Bronchial epithelial cell (primary cell): ENCODE measurements around the gene NBAS. TPM values are rescaled to one million over a fixed set of nuclear protein-coding genes. Genes with fewer than 3 reads are reported as not detected.

ENCODE experiments used
- DNase-seq: peaks from one replicate; pipeline ENCODE4 v3.0.0-alpha.2; 2010; ENCODE audit warnings: low read depth
- FAIRE-seq: peaks from 2 replicates; lab custom pipeline; 2011; peaks lifted over from hg19 to GRCh38; lab: Jason Lieb, UNC
- H3K27me3 ChIP-seq: 2 replicates; pipeline ENCODE4 v1.5.1; 2011; ENCODE audit warnings: low read length; ENCODE audit not compliant: control insufficient read depth, insufficient read depth
- H3K36me3 ChIP-seq: 2 replicates; pipeline ENCODE4 v1.5.1; 2011; ENCODE audit warnings: low read length; ENCODE audit not compliant: control insufficient read depth, insufficient read depth
- H3K4me3 ChIP-seq: 2 replicates; pipeline ENCODE4 v1.5.1; 2011; ENCODE audit warnings: mild to moderate bottlenecking, low read depth, low read length, control low read depth
- total RNA-seq: library from RNA; depleted of rRNA; stranded (reverse); fragments of >200 nt; gene quantifications from 2 replicates; pipeline ENCODE4 v1.2.1, GENCODE V29; 2014
- TF ChIP-seq, protein P1 (sequence below): IDR thresholded peaks from 2 replicates; pipeline ENCODE4 v1.5.1; 2011; ENCODE audit warnings: mild to moderate bottlenecking, moderate library complexity, low read length, control low read depth, inconsistent platforms; ENCODE audit not compliant: insufficient read depth, severe bottlenecking

NBAS gene
- total RNA-seq, 1 donor from 2014 or later, result 78.2 TPM

DNA sequence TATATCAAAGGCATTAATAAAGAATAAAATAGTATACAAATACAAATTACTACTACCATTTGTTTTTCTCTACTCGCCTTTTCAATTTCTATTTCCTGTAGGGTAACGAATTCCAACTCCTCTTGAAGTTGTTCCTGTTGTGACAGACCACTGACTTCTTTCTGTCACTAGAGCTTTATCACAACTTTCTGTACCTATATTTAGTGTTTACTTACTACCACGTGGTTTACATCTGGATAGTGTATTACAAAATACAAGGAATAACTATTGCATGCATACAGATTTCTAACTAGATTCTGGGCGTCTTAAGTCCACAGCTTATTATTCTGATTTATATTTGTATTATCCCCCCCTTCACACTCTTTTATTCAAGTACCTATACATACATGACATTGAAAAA is 22.3 kb downstream of the NBAS start:
- FAIRE-seq (no peak), DNase-seq (no peak)
- Histone ChIP-seq H3K27me3 (no peaks in the 10 kb centered on the region), H3K4me3 (no peak overlapping the region), H3K36me3 (no peaks in the 10 kb centered on the region)
- TF ChIP-seq, protein P1, sequence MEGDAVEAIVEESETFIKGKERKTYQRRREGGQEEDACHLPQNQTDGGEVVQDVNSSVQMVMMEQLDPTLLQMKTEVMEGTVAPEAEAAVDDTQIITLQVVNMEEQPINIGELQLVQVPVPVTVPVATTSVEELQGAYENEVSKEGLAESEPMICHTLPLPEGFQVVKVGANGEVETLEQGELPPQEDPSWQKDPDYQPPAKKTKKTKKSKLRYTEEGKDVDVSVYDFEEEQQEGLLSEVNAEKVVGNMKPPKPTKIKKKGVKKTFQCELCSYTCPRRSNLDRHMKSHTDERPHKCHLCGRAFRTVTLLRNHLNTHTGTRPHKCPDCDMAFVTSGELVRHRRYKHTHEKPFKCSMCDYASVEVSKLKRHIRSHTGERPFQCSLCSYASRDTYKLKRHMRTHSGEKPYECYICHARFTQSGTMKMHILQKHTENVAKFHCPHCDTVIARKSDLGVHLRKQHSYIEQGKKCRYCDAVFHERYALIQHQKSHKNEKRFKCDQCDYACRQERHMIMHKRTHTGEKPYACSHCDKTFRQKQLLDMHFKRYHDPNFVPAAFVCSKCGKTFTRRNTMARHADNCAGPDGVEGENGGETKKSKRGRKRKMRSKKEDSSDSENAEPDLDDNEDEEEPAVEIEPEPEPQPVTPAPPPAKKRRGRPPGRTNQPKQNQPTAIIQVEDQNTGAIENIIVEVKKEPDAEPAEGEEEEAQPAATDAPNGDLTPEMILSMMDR, result no peak

DNA sequence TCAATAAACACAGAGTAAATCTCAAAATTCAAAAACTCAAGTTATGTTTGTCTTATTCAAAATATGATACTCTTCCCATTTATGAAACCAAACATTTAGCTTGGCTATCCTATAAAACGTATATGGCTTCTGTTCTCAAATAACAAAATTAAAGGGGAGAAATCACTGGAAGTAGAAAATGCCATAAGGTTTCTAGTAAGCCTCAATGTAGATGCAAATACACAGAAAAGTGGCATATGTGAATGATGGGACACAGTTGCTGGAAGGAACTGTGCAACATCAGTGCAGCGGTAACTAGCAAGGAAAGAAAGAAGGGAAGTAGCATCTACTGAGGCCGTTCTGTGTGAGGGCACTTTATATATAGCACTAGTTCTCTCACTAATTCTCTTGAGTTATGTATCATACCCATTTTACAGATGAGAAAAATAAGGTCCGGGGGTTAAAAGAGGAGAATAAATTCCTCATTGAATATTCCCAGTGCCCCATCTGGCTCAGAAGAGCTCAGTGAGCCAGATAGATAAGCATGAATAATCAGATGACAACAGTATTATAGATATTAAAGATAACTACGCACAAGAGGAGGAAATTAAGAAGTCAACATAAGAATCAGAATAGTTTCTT is 27.2 kb downstream of the NBAS start:
- H3K36me3 ChIP-seq, result peaks cover 1% of the 10 kb centered on the region
- no peaks in the 10 kb centered on the region for H3K27me3 ChIP-seq
- DNase-seq (no peak), FAIRE-seq (no peak)
- no peak overlapping the region for H3K4me3 ChIP-seq
- TF ChIP-seq, protein P1, result no peak

DNA sequence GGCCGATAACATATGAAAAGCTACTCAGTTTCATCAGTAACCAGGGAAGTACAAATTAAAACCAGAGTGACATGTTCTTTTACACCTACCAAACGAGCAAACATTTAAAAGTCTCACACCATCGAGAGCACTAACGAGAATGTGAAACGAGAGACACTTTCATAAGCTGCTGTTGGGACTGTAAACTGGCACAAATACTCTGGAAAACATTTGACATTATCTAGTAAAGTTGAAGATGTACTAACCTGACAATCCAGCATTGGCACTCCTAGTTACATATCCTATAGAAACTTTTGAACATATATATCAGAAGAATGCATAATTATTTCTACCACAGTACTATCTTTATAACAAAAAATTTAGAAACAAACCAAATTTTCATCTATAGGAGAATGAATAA is 28.1 kb downstream of the NBAS start:
- TF ChIP-seq, protein P1, result no peak
- H3K4me3 ChIP-seq, result no peak overlapping the region
- H3K36me3 ChIP-seq, result peaks cover 1% of the 10 kb centered on the region
- no peak for FAIRE-seq
- DNase-seq, result no peak
- no peaks in the 10 kb centered on the region for H3K27me3 ChIP-seq

DNA sequence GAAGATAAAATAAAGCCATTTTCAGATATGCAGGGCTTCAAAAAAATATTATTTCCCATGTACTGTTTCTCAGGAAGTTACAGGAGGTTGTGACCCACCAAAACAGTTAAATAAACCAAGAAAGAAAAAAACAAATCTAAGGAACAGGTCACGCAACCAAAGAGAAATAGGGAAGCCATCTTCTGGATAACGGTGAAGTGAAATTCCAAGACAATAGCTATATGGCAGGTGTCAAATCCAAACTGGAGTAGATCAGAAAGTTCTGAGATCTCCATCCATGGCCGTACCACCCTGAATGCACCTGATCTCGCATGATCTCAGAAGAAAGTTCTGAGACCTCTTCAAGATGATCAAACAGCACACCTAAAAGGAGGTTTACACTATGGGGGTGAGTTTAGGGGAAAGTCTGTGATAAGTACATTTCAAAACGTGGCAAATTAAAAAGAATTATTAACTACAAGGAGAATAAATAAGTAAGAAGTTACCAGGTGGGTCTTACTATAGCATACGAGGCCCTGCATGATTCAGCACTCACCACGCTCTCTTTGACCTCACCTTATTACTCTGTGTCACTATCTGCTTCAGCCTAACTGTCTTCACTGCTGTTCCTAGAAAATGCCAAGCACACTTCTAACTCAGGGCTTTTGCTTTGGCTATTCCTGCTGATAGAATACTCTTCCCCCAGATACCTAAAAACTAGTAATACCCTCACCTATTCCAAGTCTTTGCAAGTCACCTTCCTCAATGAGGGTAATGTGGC is 29.9 kb downstream of the NBAS start:
- Histone ChIP-seq H3K36me3 (peaks cover 1% of the 10 kb centered on the region), H3K4me3 (no peak overlapping the region), H3K27me3 (no peaks in the 10 kb centered on the region)
- DNase-seq (no peak), FAIRE-seq (no peak)
- TF ChIP-seq, protein P1, result no peak

DNA sequence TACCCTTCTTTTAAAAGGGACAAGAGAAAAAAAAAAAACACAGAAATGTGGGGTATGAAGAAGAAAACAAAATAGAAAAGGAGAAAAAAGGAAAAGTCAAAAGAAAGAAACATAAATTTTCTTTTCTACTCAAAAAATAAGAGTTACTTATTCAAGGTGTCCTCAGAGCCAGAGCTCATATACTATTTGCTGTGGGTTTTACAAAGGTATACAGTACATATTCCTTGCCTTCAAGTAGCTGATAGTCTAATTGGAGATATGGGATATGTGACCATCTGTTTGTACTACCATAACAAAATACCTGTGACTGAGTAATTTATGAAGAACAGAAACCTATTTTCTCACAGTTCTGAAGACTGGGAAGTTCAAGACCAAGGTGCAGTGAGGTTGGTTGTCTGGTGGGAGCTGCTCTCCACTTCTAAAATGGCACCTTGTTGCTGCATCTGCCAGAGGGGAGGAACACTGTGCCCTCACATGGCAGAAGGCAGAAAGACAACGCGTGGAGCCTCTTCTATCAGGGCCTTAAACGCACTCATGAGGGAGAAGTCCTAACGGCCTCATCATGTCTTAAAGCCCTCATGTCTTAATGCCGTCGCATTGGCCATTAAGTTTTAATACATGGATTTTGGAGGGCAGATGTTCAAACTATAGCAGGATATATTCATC is 33.9 kb downstream of the NBAS start:
- no peak for FAIRE-seq
- DNase-seq, result no peak
- TF ChIP-seq, protein P1, result no peak
- Histone ChIP-seq H3K27me3 (no peaks in the 10 kb centered on the region), H3K36me3 (no peaks in the 10 kb centered on the region), H3K4me3 (no peak overlapping the region)
